Measurements from ENCODE around the gene KCTD1.

GRCh38 chr18:26417190-26417589, 131.2 kb downstream of the KCTD1 start:
- no peak for TF ChIP-seq CTCF (IDR thresholded peaks at IDR 0.05; ENCODE audit: borderline replicate concordance, extremely low read depth, low read length, poor library complexity, severe bottlenecking)
- no peak for TF ChIP-seq EZH2 (IDR thresholded peaks at IDR 0.05; ENCODE audit: borderline replicate concordance, low read depth, low read length, severe bottlenecking)

Data from DND-41 (cell line).